Prostate gland (tissue), 2 donors: ENCODE data around the gene ACACB.

ENCODE experiments used
- CTCF ChIP-seq, 4 experiments: fragments of 200-600 bp in 2 of 4; fragments of 450-650 bp in 2 of 4; sonication (generic) in 2 of 4; IDR thresholded peaks; 1 replicate in 3 of 4; 2 replicates in 1 of 4; pipeline ENCODE4 v1.5.1; 2016 to 2019; ENCODE audit warnings: antibody characterized with exemption in 4 of 4, mild to moderate bottlenecking in 2 of 4, moderate library complexity in 2 of 4
- POLR2A ChIP-seq: fragments of 450-650 bp; IDR thresholded peaks from one replicate; pipeline ENCODE4 v1.6.1; 2016; ENCODE audit warnings: antibody characterized with exemption, mild to moderate bottlenecking

DNA sequence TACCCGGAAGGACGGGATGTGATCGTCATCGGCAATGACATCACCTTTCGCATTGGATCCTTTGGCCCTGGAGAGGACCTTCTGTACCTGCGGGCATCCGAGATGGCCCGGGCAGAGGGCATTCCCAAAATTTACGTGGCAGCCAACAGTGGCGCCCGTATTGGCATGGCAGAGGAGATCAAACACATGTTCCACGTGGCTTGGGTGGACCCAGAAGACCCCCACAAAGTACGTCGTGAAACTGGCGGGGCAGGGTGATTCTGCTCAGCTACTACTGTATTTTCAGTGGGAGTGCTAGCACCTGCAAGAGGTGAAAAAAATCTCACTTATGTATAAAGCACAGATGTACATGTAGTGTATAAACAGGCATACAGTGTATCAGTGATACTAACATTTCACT, 129.8 kb downstream of the ACACB start:
- TF ChIP-seq POLR2A (no peak), CTCF (IDR thresholded peaks at IDR 0.05) (no peak)
